HTERT RPE-1 (cell line): ENCODE measurements around the gene PLEKHH3.
"Not testable (repeated sequence)": the region's sequence is repeated elsewhere in the genome, so short reads cannot be mapped to it uniquely, and the experiment has no call there.

ENCODE experiments used
- in situ Hi-C: fragments of 300-500 bp; cut with MboI; formaldehyde crosslinking; loops from 4 replicates; pipeline ENCODE4 v1.14.3; 2020; ENCODE audit warnings: low sequenced_read_pairs

PLEKHH3 gene

DNA sequence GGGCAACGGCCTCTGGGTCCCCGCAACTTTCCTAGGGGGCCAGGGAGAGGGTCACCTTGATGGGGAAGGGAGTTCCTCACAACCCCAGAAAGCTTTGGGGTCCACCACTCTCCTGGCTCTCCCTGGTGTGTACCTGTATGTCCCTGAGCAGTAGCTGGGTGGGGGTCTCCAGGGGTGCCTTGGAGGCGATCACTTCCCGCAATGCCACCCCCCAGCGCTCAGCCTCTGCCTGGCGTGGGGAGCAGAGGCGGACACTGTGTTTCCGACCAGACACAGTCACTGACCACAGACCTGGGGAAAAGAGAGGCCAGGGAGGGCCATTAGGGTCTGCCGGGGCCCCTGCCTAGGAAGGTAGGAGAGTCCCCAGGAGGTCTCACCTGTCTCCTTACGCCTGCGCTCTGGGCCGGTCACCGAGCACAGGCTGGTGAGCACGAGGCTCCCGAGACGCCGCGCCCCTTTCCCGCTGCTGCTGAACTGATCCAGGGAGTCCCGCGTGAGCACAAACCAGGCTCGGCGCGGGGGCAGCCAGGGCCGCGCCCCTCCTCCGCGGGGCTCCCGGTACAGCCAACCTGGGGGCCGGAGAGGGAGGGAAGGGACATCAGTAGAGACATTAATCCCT lies 3.4 kb downstream of the PLEKHH3 start:
- in situ Hi-C loops, result no loop called here

DNA sequence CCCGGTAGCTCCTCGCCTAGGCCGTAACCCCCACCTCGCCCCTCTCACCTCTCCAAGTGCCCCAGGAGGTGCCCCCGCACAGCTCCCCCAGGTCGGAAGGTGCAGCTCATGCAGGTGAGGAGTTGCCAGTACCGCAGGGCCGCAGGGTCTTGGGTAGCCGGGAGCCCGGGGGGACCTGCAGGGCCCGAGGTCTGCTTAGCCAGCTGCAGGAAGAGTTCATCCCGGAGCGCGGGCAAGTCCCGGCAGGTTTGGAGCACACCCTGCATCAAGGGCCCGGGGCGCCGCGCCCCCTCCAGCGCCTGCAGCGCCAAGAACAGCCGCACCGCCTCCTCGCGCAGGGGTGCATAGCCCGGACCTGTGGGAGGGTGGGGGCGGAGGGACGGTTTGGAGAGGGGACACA lies 4.8 kb downstream of the PLEKHH3 start:
- in situ Hi-C loops, result no loop called here

GRCh38 chr17:42670789-42671657 lies 5.8 kb downstream of the PLEKHH3 start:
- in situ Hi-C loops, result no loop called here

DNA sequence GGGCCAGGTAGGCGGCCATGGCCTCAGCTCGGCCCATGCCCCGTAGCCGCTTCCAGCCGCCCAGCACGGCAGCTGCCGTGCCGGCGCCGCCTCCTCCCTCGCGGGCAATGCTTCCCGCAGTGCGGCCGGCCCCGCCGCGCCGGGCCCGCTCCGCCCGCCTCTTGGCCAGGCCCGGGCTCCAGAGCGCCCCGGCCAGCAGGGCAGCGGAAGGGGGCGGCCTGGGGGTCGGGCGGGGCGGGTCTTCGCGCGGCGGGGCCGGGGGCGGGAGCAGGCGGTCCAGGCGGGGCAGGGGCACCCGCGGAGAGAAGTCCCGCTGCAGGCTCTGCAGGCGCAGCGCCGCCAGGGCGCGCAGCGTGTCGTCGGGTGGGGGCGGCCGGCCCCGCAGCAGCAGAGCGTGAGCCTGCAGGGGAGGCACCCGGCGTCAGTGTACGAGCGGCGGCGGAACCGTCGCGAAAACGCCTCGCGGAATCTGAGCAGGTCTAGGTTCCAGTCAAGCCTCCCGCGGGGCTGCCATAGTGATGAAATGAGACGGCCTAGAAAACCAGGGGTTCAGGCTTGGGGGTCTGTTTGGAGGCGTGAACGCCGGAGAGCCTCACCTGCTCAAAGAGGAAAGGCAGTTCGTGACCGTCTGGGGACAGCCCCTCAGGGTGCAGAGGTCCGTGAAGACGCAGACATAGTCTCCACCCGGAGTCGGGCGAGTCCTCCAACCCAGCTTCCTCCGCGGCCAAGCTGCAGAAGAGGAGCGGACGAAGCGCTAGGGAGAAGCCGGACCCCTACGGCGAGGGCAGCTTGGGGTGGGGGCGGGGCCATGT lies 6.6 kb downstream of the PLEKHH3 start:
- in situ Hi-C loops, result no loop called here

- in situ Hi-C loops, result no loop called here
These were observed 7.2 kb downstream of the PLEKHH3 start for GRCh38 chr17:42669705-42669976.

GRCh38 chr17:42667088-42667951 lies 9.5 kb downstream of the PLEKHH3 start:
- in situ Hi-C loops, result no loop called here

GRCh38 chr17:42666126-42666525 lies 10.7 kb downstream of the PLEKHH3 start:
- in situ Hi-C loops, result not testable (repeated sequence)

- in situ Hi-C loops, result no loop called here
These were observed 11.2 kb downstream of the PLEKHH3 start for GRCh38 chr17:42665581-42666001.

- in situ Hi-C loops, result no loop called here
These were observed 16.0 kb downstream of the PLEKHH3 start for GRCh38 chr17:42660692-42661345.

DNA sequence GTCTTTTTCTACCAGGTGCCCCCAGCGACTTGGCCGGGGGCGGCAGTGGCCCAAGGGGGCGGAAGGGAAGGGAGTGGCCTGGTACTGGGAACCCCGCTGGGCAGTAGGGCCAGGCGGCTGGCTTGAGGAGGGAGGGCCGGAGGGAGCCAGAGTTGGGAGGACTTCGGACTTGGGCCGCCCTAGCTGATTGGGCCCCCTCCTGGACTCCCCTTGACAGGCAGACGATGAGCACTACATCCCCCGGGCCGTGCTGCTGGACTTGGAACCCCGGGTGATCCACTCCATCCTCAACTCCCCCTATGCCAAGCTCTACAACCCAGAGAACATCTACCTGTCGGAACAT lies 16.9 kb downstream of the PLEKHH3 start:
- in situ Hi-C loops, result not testable (repeated sequence)

GRCh38 chr17:42659079-42659931 lies 17.5 kb downstream of the PLEKHH3 start, which contains the start of gene TUBG2:
TUBG2 (plus strand) TSS chr17:42659284; CDS start chr17:42659504, 220 bp downstream.
- in situ Hi-C loops, result no loop called here

DNA sequence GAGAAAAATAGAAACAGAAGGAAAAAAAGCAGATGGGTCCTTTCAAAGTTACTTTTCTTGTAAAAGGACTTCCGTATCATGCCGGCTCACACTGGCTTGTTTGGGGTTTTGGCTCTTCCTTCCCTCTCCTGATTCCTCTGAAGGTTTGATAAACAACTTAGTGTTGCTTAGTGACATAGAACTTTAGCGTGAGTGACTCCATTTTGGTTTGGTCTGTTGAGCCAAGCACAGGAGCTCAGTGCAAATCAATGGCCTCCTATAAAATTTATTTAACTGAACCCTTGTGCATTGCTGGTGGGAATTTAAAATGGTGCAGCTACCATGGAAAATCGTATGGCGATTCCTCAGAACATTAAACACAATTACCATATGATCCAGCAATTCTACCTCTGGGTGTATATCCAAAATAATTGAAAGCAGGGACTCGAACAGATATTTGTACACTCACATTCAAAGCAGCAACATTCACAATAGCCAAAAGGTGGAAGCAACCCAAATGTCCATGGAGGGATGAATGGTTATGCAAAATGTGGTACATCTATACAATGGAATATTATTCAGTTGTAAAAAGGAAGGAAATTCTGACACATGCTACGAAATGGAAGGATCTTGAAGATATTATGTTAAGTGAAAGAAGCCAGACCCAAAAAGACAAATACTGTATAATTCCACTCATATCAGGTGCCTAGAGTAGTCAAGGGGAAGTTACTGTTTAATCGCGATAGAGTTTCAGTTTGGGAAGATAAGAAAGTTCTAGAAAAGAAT lies 18.8 kb downstream of the PLEKHH3 start:
- in situ Hi-C loops, result no loop called here

DNA sequence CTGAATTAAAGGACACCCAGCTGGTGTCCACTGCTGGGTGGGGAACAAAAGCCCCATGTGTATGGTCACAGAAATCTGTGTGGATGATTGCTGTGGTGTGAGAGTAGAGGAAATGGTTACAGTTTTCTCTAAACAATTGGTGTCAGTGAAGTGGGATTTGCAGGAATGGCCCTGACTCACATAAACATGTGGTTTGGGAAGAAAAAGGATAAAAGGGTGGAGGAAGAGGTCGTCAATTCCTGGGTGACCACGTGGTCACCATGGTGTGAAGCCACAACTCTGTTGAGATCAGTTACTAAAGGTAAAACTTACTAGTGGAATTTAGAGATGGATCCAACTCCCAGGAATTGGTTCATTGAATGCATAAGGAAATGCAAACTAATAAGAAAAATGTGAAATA lies 21.3 kb downstream of the PLEKHH3 start:
- in situ Hi-C loops, result no loop called here

GRCh38 chr17:42653179-42654124 lies 23.3 kb downstream of the PLEKHH3 start:
- in situ Hi-C loops, result no loop called here

- in situ Hi-C loops, result no loop called here
These were observed 25.4 kb downstream of the PLEKHH3 start for GRCh38 chr17:42651392-42651791.

GRCh38 chr17:42647778-42648177 lies 29.0 kb downstream of the PLEKHH3 start:
- in situ Hi-C loops, result no loop called here

DNA sequence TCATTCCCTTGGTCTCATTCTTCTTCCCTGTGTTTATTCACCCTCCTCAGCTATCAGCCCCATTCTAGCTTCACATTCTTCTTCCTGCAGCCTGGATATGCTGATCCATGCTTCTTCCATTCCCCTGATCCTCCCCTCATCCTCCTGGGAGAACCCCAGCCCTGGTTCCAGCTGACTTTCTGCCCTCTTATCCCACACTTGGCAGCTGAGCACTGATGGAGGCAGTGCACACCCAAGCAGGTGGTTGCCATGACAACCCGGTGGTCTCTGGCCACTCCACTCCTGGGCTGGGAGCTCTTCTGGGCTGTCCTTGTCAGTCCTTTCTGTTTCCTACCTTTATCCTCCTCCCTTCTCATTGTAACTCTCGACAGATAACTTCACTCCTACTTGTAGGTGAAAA lies 34.5 kb downstream of the PLEKHH3 start:
- in situ Hi-C loops, result no loop called here

- in situ Hi-C loops, result no loop called here
These were observed 36.7 kb downstream of the PLEKHH3 start for GRCh38 chr17:42640121-42640520.
